Cerebellar cortex (tissue), 1 donor: Measurements from ENCODE around the gene PSMA3.

Experiments
- DNase-seq: peaks from one replicate; pipeline ENCODE4 v3.0.0-alpha.2; 2015; ENCODE audit warnings: low spot score

PSMA3 gene

DNA sequence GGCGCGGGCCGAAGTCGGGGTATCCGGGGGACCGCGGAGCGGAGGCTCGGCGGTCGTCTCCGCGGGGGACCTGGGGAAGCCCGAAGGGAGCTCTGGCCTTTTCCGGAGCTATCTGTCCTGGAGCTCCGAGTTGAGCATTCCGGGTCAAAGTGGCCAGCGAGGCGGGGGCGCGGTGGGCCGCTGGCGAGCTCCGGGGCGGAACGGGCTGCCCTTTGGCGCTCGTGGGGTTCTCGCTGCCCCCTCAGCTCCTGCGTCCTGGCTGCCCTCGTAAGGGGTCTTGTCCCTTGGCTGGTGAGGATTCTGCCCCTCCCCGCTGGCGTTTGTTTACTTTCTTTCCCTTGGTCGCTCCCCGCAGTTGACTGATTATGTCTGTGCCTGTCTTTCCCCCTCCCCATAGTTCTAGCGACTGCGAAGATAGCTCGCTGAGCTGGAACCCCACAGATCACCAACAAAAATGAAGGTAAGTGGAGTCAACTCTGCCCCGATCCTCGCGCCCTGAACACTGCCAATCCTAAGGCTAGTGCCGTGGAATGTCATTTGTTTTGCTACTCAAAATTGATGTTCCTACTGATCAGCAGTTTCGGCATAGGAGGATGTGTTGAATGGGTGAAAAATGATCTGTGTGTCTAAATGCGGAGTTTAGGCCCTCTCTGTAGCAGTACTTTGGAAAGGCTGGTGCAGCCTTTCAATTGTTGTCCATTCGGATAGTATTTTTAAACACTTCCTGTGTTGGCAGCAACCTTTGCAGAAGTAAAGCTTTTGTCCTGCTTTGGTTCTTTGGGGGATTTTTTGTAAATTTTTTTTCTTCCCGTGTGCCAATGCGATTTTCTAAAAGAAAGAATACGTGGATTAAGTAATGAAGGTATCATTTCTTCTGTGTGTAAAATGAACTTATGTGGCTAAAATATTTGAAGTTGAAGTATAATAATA, 55.0 kb downstream of the PSMA3 start:
- DNase-seq, result peak; percentile 28

DNA sequence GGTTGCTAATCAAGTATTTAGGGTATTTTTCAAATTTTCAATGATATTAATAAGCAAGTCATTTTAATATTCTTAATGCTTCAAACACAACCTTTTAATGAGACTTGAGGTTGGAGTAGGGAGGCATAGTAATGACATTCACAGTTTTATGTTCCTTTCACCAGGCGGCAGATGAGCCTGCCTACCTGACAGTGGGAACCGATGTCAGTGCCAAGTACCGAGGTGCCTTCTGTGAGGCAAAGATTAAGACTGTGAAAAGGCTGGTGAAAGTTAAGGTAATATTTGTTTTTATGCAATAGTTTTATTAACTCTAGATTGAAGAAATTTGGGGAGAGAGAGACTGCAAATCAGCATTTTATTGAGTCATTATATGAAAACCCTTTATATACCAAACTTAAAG, 56.8 kb downstream of the PSMA3 start:
- DNase-seq, result peak; percentile 40

DNA sequence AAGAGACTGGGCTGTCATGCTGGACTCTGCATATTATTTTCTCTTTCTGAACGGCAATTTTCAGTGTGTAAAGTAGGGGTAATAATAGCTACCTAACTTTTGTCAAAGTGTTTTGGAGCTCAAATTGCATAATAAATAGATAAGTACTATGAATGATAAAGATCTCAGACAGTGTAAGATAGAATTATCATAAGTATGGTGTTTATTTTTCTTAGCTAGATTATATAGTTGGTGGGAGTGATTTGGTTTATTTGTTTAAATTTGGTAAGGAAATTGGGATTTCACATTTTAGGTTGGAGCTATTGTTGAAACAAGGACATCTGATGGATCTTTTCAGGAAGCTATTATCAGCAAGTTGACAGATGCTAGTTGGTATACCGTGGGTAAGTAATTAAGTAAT, 61.1 kb downstream of the PSMA3 start:
- no peak for DNase-seq

DNA sequence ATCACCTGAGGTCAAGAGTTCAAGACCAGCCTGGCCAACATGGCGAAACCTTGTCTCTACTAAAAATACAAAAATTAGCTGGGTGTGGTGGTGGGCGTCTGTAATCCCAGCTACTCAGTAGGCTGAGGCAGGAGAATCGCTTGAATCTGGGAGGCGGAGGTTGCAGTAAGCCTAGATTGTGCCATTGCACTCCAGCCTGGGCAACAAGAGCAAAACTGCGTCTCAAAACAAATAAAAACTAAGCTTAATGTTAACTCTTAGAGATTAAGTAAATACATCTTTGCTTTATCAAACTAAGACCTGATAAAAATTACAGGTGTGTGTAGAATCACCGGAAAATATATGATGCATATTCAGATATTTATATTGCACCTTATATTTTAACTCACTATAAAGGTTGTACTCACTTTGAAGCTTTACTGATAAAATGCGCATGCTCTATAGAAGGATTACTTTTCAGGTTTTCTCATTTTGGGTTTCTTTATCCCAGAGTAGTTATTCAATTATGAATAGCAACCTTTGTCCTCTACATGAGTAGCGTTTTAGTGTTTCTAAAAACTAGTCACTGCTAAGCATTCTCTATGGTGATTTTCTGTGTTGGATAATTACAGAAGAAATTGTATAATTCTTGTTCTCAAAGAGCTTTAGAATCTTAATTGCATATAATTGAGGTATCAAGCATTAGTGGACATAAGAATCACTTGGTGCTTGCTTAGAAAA, 63.1 kb downstream of the PSMA3 start:
- DNase-seq, result no peak

DNA sequence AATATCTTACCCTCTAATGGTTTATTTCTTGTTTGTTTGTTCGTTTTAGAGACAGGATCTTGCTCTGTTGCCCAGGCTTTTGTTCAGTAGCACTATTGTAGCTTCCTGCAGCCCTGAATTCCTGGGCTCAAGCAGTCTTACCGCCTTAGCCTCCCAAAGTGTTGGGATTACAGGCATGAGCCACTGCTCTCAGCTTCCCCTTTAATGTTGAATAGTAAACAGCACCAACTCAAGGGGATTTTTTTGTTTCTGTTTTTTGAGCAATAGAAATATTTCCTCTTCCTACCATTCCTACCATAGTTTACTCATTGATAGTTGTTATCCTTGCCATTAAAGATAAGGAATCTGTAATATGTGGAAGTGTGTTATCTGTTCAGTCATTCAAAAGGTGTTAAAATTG, 64.4 kb downstream of the PSMA3 start:
- DNase-seq, result no peak

DNA sequence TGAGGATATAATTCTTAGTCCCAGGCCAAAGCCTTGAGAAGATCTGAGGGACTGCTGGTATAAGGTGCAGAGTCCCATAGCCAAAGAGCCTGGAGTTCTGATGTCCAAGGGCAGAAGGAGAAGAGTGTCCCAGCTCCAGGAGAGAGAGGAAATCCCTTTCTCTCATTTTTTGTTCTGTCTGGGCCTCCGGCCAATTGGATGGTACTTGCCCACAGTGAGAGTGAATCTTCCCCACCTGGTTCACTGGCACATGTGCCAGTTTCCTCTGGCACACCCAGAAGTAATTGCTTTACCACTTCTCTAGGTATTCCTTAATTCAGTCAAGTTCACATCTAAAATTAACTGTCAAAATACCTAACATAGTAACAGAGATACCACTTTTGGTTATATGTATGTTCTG, 69.1 kb downstream of the PSMA3 start:
- peak; percentile 63 for DNase-seq

DNA sequence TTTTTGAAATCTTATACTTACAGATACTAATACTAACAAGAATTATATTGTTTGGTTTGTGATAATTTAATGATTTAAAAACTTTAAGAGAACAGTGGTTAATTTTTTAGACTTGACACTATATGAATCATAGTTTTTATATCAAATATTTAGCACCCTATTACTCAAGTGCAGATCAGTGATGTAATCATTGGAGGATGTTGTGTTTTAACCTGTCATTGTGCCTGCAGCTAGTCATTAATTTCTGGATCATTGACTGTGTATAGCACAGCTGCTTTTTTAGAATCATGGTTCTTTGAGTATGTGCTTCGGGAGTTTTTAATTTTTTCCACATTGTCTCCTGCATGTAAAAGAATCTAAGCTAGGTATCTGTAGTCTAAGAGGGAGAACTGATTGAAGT, 71.0 kb downstream of the PSMA3 start:
- DNase-seq, result no peak
